GM21381 (cell line): Measurements from ENCODE around the gene EMC9.

ENCODE experiments used
- ATAC-seq: cut with Tn5 transposase; IDR thresholded peaks from one replicate; pipeline ENCODE4 v1.9.1; 2021; ENCODE audit warnings: mild to moderate bottlenecking, moderate library complexity; ENCODE audit not compliant: unreplicated experiment

The EMC9 gene

GRCh38 chr14:24132061-24132685, 9.2 kb downstream of the EMC9 start:
- ATAC-seq, result no peak

DNA sequence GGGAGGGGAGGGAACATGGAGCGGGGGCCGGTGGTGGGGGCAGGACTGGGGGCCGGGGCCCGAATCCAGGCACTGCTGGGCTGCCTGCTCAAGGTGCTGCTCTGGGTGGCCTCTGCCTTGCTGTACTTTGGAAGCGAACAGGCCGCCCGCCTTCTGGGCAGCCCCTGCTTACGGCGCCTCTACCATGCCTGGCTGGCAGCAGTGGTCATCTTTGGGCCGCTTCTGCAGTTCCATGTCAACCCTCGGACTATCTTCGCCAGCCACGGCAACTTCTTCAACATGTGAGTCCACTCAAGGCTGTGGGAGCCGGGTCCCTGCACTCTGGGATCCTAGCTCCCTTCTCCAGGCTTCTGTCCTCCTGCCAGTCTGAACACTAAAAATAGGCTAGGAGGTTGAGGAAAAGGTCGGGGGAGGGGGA, 9.8 kb downstream of the EMC9 start:
- ATAC-seq, result no peak

- no peak for ATAC-seq
Measured at GRCh38 chr14:24130717-24131548, 10.5 kb downstream of the EMC9 start.

GRCh38 chr14:24130380-24130716, 11.0 kb downstream of the EMC9 start, which contains the start of gene FITM1:
Gene FITM1, plus strand, starts transcription at chr14:24130659. Its CDS starts 905 bp downstream, at chr14:24131564.
- ATAC-seq, result no peak

- no peak for ATAC-seq
Measured at GRCh38 chr14:24129410-24129998, 11.9 kb downstream of the EMC9 start.

GRCh38 chr14:24127673-24128072, 13.7 kb downstream of the EMC9 start:
- no peak for ATAC-seq

DNA sequence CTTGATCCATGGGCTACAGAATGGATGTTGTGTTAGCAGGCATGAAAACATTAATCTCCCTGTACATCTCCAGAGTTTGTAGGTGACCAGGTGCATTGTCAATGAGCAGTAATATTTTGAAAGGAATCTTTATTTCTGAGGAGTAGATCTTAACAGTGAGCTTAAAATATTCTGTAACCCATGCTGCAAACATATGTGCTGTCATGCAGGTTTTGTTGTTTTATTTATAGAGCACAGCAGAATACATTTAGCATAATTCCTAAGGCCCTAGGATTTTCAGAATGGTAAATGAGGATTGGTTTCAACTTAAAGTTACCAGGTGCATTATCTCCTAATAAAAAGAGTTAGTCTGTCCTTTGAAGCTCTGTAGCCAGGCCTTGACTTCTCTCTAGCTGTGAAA, 14.5 kb downstream of the EMC9 start:
- no peak for ATAC-seq

DNA sequence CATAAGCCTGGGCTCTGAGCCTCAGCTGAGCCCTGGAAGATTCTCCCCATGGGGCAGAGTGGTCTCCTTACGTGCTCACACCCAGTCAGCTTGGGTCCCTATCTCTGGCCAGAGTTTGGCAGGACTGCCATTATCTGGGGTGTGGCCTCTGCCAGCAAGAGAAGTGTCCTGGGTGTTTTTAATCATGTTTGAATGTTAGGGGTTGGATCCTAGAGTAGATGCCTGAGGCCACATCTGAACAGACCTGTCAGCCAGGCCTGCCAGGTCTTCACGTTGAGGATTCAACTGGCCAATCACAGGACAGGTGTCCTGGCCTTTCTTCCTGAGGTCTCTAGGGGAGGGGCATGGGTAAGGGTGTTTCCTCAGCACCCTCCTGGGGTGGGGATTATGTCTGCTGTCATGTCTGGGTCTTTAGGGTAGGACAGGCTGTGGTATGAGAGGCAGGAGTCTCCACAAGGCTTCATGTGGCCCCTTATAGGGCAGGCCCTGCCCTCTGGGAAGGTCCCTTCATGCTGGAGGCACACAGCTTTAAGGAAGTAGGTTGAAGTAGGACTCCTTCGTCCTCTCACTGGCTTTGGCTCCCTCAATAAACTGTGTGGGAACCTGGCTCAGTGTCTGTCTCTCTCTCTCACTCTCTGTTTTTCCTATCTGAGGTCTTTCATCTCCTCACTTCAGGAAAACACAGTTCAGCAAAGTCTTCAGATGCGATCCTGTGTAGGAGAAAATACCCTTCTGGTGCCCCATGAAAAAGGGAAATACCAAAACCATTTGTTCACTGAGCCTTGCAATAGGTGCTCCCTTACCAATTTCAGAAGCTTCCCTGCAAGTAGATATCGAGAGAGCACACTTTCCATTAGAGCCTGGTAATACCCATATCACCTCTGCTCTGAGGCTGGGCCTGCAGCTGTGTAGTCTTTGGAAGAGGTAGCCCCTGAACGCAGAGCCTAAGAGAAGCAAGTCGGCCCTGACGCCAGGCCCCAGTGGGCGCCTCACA, 17.7 kb downstream of the EMC9 start:
- no peak for ATAC-seq

DNA sequence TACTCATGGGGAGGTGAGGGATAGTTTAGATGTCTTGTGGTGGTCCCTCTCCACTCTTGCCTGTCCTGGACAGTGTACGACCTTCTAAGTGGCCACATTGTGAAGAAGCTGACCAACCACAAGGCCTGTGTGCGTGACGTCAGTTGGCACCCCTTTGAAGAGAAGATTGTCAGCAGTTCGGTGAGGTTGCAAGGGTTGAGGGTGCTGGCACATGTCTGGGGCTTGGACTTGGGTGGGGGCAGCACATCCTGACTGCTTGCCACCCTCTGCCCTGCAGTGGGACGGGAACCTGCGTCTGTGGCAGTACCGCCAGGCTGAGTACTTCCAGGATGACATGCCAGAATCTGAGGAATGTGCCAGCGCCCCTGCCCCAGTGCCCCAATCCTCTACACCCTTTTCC, 18.5 kb downstream of the EMC9 start:
- no peak for ATAC-seq

GRCh38 chr14:24122416-24122815, 19.0 kb downstream of the EMC9 start:
- ATAC-seq, result no peak

DNA sequence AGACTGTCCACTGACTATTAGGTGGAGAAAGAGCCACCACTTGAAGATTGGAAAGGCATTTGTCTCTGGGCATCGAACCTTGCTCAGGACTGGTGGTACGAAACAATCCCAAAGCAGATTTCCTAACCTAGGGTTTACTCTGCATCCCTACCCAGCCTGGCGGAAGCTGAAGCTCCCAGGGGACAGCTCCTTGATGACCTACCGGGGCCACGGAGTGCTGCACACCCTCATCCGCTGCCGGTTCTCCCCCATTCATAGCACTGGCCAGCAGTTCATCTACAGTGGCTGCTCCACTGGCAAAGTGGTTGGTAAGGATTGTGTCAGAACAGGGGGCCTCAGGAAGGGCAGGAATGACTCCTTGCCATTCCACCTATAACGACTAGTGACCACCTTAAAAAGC, 20.2 kb downstream of the EMC9 start:
- ATAC-seq, result no peak

GRCh38 chr14:24119691-24120090, 21.7 kb downstream of the EMC9 start:
- ATAC-seq, result no peak

DNA sequence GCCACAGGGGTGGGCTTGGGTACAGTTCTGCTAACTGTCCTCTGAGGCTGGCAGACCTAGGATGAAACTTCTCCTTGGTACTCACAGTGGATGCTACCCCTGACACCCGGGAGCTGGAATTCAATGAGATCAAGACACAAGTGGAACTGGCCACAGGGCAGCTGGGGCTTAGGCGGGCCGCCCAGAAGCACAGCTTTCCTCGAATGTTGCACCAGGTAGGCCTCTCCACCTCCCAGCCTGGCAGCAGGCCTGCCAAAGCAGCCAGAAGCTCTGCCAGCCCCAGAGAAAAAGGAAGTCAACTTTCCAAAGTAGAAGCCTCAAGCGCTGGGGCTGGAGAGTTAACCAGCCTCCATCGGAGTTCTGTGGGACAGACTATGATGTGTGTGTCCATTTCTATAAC, 24.2 kb downstream of the EMC9 start:
- no peak for ATAC-seq

DNA sequence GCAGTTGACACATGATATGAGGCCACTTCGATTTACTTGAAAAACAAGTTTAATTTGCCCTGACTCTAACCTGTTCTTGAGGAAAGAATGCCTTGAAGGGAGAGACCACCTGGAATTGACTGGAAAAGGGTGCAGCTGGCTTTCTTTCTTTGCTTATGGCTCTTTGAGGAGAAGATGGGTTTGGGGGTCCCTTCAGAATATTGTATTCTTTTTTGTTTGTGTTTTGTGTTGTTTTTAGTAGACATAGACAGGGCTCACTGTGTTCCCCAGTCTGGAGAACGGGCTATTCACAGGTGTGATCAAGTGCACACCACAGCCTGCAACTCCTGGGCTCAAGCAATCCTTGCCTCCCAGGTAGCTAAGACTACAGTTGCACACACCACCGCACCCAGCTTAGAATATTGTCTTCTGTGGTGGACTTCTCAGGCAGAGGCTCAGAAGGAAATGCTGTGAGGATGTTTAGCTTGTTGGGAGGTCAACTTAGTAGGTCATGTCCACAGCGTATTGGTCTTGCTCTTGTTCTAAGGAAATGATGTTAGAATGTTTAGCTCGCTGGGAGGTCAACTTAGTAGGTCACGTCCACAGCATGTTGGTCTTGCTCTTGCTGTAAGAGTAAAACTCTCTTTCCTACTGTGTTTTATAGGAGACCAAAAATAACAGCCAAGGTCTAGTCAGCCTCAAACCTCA, 25.1 kb downstream of the EMC9 start:
- ATAC-seq, result no peak

DNA sequence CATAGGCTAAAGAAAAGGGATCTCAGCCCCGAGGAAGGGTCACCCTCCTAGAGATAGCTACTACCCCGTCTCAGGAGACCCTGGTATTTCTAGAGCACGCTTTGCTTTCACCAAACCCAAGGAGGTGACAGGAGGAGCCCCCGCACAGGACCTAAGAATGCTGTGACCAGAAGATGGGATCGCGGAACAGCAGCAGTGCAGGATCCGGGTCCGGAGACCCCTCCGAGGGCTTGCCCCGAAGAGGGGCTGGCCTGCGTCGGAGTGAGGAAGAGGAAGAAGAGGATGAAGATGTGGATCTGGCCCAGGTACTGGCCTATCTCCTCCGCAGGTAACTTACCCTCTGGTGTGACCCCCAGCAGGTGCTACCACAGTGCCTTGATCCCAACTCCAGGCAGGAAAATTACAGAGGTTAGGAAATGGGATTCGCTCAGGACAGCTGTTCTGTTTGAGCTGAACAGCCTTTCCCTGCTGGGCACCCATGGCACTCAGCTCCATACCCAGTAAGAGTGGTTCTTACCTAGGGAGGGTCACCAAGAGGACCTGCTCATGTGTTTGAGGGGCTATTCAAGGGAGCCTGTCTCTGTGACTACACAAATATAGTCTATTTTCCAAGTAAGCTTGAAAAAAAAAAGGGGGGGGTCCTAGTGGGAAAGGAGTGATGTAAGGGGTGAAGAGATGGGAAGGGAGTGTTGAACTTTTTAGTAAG, 25.8 kb downstream of the EMC9 start:
- no peak for ATAC-seq

- ATAC-seq, result peak; percentile 80
Measured at GRCh38 chr14:24114532-24115421, 26.6 kb downstream of the EMC9 start, which contains the start of the genes DCAF11 and NRL. Gene DCAF11, plus strand, starts transcription at chr14:24114777. Its CDS starts 818 bp downstream, at chr14:24115595. Gene NRL, minus strand, starts transcription at chr14:24114949. Its CDS starts 32,101 bp downstream, at chr14:24082848.

GRCh38 chr14:24113801-24114531, 27.4 kb downstream of the EMC9 start:
- peak; percentile 32 for ATAC-seq

GRCh38 chr14:24113379-24113800, 28.0 kb downstream of the EMC9 start:
- ATAC-seq, result no peak
